GM12878 (cell line): Measurements from ENCODE around the gene AQP3. TPM values are rescaled to one million over a fixed set of nuclear protein-coding genes. Genes with fewer than 3 reads are reported as not detected.

Experiments used
- ATAC-seq: fragments of 200-7000 bp; cut with Tn5 transposase; 3 replicates; pipeline ENCODE4 v1.9.1; 2020; ENCODE audit warnings: mild to moderate bottlenecking, moderate library complexity
- BruUV-seq: library from RNA; stranded (reverse); fragments of 400-500 nt; replicated peaks from 2 replicates; lab custom pipeline; 2021; lab: Mats Ljungman, UMichigan
- CTCF ChIA-PET: fragments of 300-600 bp; sonication (Branson Sonifier 250); formaldehyde crosslinking; extraction: SDS; loops from one replicate; lab custom pipeline; 2021; ENCODE audit warnings: inconsistent platforms; lab: Yijun Ruan, JAX
- POLR2A ChIA-PET: fragments of 350-600 bp; formaldehyde crosslinking; extraction: SDS; loops from one replicate; lab custom pipeline; 2021; ENCODE audit warnings: inconsistent platforms; lab: Charles Lee
- RAD21 ChIA-PET: fragments of 300-600 bp; sonication (Branson Sonifier 250); formaldehyde crosslinking; loops from one replicate; lab custom pipeline; 2023; ENCODE audit warnings: antibody characterized with exemption; ENCODE audit not compliant: unreplicated experiment; lab: Charles Lee
- SMC1A ChIA-PET: fragments of 300-600 bp; sonication (Branson Sonifier 250); formaldehyde crosslinking; loops from one replicate; lab custom pipeline; 2023; ENCODE audit not compliant: unreplicated experiment, uncharacterized antibody; lab: Charles Lee
- DNase-seq: peaks from one replicate; pipeline ENCODE4 v3.0.0-alpha.2; 2011; ENCODE audit warnings: low read depth, low spot score
- FAIRE-seq: peaks from 3 replicates; lab custom pipeline; 2011; peaks lifted over from hg19 to GRCh38; lab: Jason Lieb, UNC
- H2AFZ ChIP-seq: 2 replicates; pipeline ENCODE4 v1.6.0; 2011; ENCODE audit warnings: low read depth, low read length, control low read depth; ENCODE audit not compliant: control insufficient read depth
- H3K27ac ChIP-seq: 2 replicates; pipeline ENCODE4 v1.5.1; 2011; ENCODE audit warnings: control low read depth; ENCODE audit not compliant: control insufficient read depth, insufficient read depth
- H3K27me3 ChIP-seq, 2 experiments: replicated peaks in 1 of 2; 2 replicates each; pipeline versions ENCODE4 v1.6.0 to v1.6.1; 2011; ENCODE audit warnings: low read length in 1 of 2; ENCODE audit not compliant: control insufficient read depth in 2 of 2, insufficient read depth in 2 of 2
- H3K36me3 ChIP-seq, 2 experiments: 2 replicates each; pipeline ENCODE4 v1.5.1; 2011; ENCODE audit warnings: low read length in 1 of 2; ENCODE audit not compliant: control insufficient read depth in 2 of 2, insufficient read depth in 2 of 2
- H3K4me1 ChIP-seq: 2 replicates; pipeline ENCODE4 v1.6.1; 2011; ENCODE audit warnings: mild to moderate bottlenecking, low read length, moderate library complexity, mixed read lengths; ENCODE audit not compliant: control insufficient read depth, insufficient read depth
- H3K4me2 ChIP-seq: 2 replicates; pipeline ENCODE4 v1.6.0; 2011; ENCODE audit warnings: control low read depth; ENCODE audit not compliant: control insufficient read depth, insufficient read depth
- H3K4me3 ChIP-seq: fragments of 200-600 bp; sonication (generic); 2 replicates; pipeline ENCODE4 v1.5.1; 2016
- H3K79me2 ChIP-seq: 2 replicates; pipeline ENCODE4 v1.6.0; 2011; ENCODE audit warnings: low read length; ENCODE audit not compliant: control insufficient read depth, insufficient read depth
- H3K9ac ChIP-seq: 2 replicates; pipeline ENCODE4 v1.8.0; 2011; ENCODE audit warnings: low read length, control low read depth, mixed read lengths; ENCODE audit not compliant: control insufficient read depth, insufficient read depth
- H3K9me3 ChIP-seq: replicated peaks from 3 replicates; pipeline ENCODE4 v1.5.1; 2011; ENCODE audit warnings: mild to moderate bottlenecking, low read length; ENCODE audit not compliant: control insufficient read depth, insufficient read depth
- H4K20me1 ChIP-seq: 2 replicates; pipeline ENCODE4 v1.6.0; 2011; ENCODE audit not compliant: control insufficient read depth, insufficient read depth
- CBFB ChIP-seq: IDR thresholded peaks from 2 replicates; pipeline ENCODE4 v1.6.1; 2016; ENCODE audit warnings: antibody characterized with exemption, low read depth
- CREB1 ChIP-seq: IDR thresholded peaks from 2 replicates; pipeline ENCODE4 v1.6.1; 2012; ENCODE audit warnings: low read depth, mild to moderate bottlenecking, inconsistent platforms
- ESRRA ChIP-seq: IDR thresholded peaks from 2 replicates; pipeline ENCODE4 v1.6.1; 2012; ENCODE audit warnings: mild to moderate bottlenecking, low read length, improper control_type of control experiment
- HCFC1 ChIP-seq: fragments of 150-350 bp; IDR thresholded peaks from 2 replicates; pipeline ENCODE4 v1.6.1; 2014; ENCODE audit warnings: low read length
- HDGF ChIP-seq: fragments of 450-650 bp; IDR thresholded peaks from 2 replicates; pipeline ENCODE4 v1.6.1; 2016; ENCODE audit warnings: antibody characterized with exemption
- MTA3 ChIP-seq: IDR thresholded peaks from 2 replicates; pipeline ENCODE4 v1.6.1; 2012; ENCODE audit warnings: low read length, inconsistent platforms, borderline replicate concordance
- SMAD1 ChIP-seq: fragments of 450-650 bp; IDR thresholded peaks from 2 replicates; pipeline ENCODE4 v1.6.1; 2018; ENCODE audit warnings: mild to moderate bottlenecking, low read depth; ENCODE audit not compliant: partially characterized antibody
- SMC3 ChIP-seq: IDR thresholded peaks from 2 replicates; pipeline ENCODE4 v1.6.1; 2011; ENCODE audit warnings: low read length, improper control_type of control experiment, borderline replicate concordance
- SRF ChIP-seq, 2 experiments: IDR thresholded peaks; 2 replicates each; pipeline ENCODE4 v1.6.1; 2011; ENCODE audit warnings: low read depth in 2 of 2, low read length in 2 of 2, mild to moderate bottlenecking in 1 of 2, moderate library complexity in 1 of 2
- WGBS: methylation state at CpG from one replicate; pipeline ENCODE4 v1.1.6; 2016; ENCODE audit warnings: low lambda C conversion rate; ENCODE audit not compliant: insufficient replicate concordance, insufficient coverage; ENCODE audit errors: missing lambda C conversion rate; 5-methylcytosine and 5-hydroxymethylcytosine counted together
- in situ Hi-C: fragments of 300-500 bp; cut with MboI; formaldehyde crosslinking; loops from 9 replicates; pipeline ENCODE4 v1.14.3; 2018; ENCODE audit warnings: mixed read lengths
- intact Hi-C: fragments of 100-400 bp; cut with micrococcal nuclease; formaldehyde crosslinking; loops from one replicate; pipeline ENCODE4 v1.14.2; 2022; ENCODE audit not compliant: unreplicated experiment
- polyA plus RNA-seq, 11 experiments: library from polyadenylated mRNA; depleted of rRNA in 4 of 11; unstranded in 6 of 11; stranded (reverse) in 5 of 11; fragments of >200 nt; fragmentation: Nextera tagmentation in 4 of 11; fragmentation: Illumina TruSeq in 1 of 11; extraction: Ambion mirVana in 4 of 11; extraction: Trizol in 1 of 11; gene quantifications; 1 replicate in 1 of 11; 2 replicates in 10 of 11; pipeline versions ENCODE4 v1.2.1 to v1.2.3, GENCODE V29; 2011 to 2016; ENCODE audit warnings: inconsistent platforms in 2 of 11, missing spikeins in 2 of 11, low read depth in 1 of 11
- total RNA-seq, 4 experiments: library from RNA; depleted of rRNA in 3 of 4; stranded (reverse); fragments of >200 nt in 3 of 4; fragmentation: Illumina TruSeq in 1 of 4; extraction: Trizol in 1 of 4; gene quantifications; 2 replicates each; pipeline versions ENCODE4 v1.2.1 to v1.2.3, GENCODE V29; 2013 to 2021
- TF ChIP-seq, protein P1 (sequence below): fragments of 450-650 bp; IDR thresholded peaks from 2 replicates; pipeline ENCODE4 v1.6.1; 2017; ENCODE audit warnings: borderline replicate concordance
- TF ChIP-seq, protein P2 (sequence below): IDR thresholded peaks from 2 replicates; pipeline ENCODE4 v1.6.1; 2012; ENCODE audit warnings: low read depth, low read length, improper control_type of control experiment
- TF ChIP-seq, protein P3 (sequence below), 3 experiments: IDR thresholded peaks in 2 of 3; conservative IDR thresholded peaks in 1 of 3; 2 replicates each; pipeline ENCODE4 v1.5.1; 2011; ENCODE audit warnings: low read depth in 3 of 3, low read length in 3 of 3, mild to moderate bottlenecking in 3 of 3, control low read depth in 2 of 3, moderate library complexity in 2 of 3, inconsistent platforms in 1 of 3, mixed read lengths in 1 of 3; ENCODE audit not compliant: control insufficient read depth in 2 of 3, insufficient read depth in 1 of 3; ENCODE audit errors: extremely low read depth in 1 of 3

Gene AQP3
- total and polyA plus RNA-seq, 10 of the 15 experiments (the other 5 are each of a cell fraction or from before 2014, with no cell fraction given), result 0.60 to 11.8 (median 4.5) TPM

GRCh38 chr9:33460854-33461253 lies 13.5 kb upstream of the AQP3 start:
- no peak for TF ChIP-seq SRF (IDR thresholded peaks at IDR 0.05; ENCODE audit: low read depth in 2 of 2, low read length in 2 of 2)
- no peak for TF ChIP-seq ESRRA
- TF ChIP-seq, protein P1, sequence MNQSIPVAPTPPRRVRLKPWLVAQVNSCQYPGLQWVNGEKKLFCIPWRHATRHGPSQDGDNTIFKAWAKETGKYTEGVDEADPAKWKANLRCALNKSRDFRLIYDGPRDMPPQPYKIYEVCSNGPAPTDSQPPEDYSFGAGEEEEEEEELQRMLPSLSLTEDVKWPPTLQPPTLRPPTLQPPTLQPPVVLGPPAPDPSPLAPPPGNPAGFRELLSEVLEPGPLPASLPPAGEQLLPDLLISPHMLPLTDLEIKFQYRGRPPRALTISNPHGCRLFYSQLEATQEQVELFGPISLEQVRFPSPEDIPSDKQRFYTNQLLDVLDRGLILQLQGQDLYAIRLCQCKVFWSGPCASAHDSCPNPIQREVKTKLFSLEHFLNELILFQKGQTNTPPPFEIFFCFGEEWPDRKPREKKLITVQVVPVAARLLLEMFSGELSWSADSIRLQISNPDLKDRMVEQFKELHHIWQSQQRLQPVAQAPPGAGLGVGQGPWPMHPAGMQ, result no peak
- TF ChIP-seq, protein P2, sequence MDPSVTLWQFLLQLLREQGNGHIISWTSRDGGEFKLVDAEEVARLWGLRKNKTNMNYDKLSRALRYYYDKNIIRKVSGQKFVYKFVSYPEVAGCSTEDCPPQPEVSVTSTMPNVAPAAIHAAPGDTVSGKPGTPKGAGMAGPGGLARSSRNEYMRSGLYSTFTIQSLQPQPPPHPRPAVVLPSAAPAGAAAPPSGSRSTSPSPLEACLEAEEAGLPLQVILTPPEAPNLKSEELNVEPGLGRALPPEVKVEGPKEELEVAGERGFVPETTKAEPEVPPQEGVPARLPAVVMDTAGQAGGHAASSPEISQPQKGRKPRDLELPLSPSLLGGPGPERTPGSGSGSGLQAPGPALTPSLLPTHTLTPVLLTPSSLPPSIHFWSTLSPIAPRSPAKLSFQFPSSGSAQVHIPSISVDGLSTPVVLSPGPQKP, result no peak
- no peak for TF ChIP-seq HCFC1
- no peak for TF ChIP-seq CBFB
- no peak for TF ChIP-seq HDGF
- no peak for TF ChIP-seq SMAD1
- TF ChIP-seq, protein P3, sequence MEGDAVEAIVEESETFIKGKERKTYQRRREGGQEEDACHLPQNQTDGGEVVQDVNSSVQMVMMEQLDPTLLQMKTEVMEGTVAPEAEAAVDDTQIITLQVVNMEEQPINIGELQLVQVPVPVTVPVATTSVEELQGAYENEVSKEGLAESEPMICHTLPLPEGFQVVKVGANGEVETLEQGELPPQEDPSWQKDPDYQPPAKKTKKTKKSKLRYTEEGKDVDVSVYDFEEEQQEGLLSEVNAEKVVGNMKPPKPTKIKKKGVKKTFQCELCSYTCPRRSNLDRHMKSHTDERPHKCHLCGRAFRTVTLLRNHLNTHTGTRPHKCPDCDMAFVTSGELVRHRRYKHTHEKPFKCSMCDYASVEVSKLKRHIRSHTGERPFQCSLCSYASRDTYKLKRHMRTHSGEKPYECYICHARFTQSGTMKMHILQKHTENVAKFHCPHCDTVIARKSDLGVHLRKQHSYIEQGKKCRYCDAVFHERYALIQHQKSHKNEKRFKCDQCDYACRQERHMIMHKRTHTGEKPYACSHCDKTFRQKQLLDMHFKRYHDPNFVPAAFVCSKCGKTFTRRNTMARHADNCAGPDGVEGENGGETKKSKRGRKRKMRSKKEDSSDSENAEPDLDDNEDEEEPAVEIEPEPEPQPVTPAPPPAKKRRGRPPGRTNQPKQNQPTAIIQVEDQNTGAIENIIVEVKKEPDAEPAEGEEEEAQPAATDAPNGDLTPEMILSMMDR (IDR thresholded peaks at IDR 0.05 in 2 of 3, conservative IDR thresholded peaks at IDR 0.05 in 1 of 3; ENCODE audit: control insufficient read depth in 2 of 3, extremely low read depth in 1 of 3, insufficient read depth in 1 of 3, low read depth in 3 of 3, low read length in 3 of 3), result no peak
- no peak for TF ChIP-seq CREB1
- TF ChIP-seq MTA3, result no peak
- no peak for TF ChIP-seq SMC3
- no peaks in the 10 kb centered on the region for H3K79me2 ChIP-seq
- in situ Hi-C loops, result no loop called here
- no peak for FAIRE-seq
- no peak overlapping the region for H3K27ac ChIP-seq
- CTCF ChIA-PET, result interaction anchor here (0.9 to 14.3 kb wide), 3 partner anchors 8 to 60 kb away, joined by 3 to 154 read pairs (median 4); no protein-coding TSS in a partner anchor
- H3K36me3 ChIP-seq, result peaks cover 24 to 25% of the 10 kb centered on the region in 2 experiments
- RAD21 ChIA-PET, result interaction anchor here (0.7 to 1.4 kb wide), 2 partner anchors 13 to 87 kb away, joined by 3 to 4 read pairs; partner anchors contain the start of gene NOL6
- POLR2A ChIA-PET, result no interaction called here
- no peak overlapping the region for H3K9ac ChIP-seq
- H2AFZ ChIP-seq, result no peak overlapping the region
- SMC1A ChIA-PET, result interaction anchor here (3.6 kb wide), 1 partner anchor 12 kb away, joined by 16 read pairs; the partner anchor contains the start of gene NOL6
- H3K4me2 ChIP-seq, result no peak overlapping the region
- H3K4me3 ChIP-seq, result no peak overlapping the region
- peaks cover 20% of the 10 kb centered on the region for H3K4me1 ChIP-seq
- H3K27me3 ChIP-seq, result no peaks in the 10 kb centered on the region
- intact Hi-C loops, result no loop called here
- no peak for DNase-seq
- WGBS, result 90% methylated on average over 10 of the region's 10 CpGs
- H3K9me3 ChIP-seq, result no peaks in the 10 kb centered on the region
- ATAC-seq, result no peak
- peaks cover 3% of the 10 kb centered on the region; the same call in 1 of the 2 replicates for H4K20me1 ChIP-seq
- no TSS peak for BruUV-seq
